HepG2 (cell line): ENCODE results near the gene COL18A1. TPM values are rescaled to one million over a fixed set of nuclear protein-coding genes. Genes with fewer than 3 reads are reported as not detected.

Source experiments
- GLI4 ChIP-seq: sonication (generic); formaldehyde crosslinking; IDR thresholded peaks from 2 replicates; pipeline ENCODE4 v1.5.1; 2020; ENCODE audit warnings: missing genetic modification reagents, mild to moderate bottlenecking, moderate library complexity, borderline replicate concordance
- KAT7 ChIP-seq: IDR thresholded peaks from 2 replicates; pipeline ENCODE4 v1.6.1; 2018; ENCODE audit warnings: borderline replicate concordance, missing compliant biosample characterization
- MIXL1 ChIP-seq: IDR thresholded peaks from 2 replicates; pipeline ENCODE4 v1.6.1; 2016
- NR2F2 ChIP-seq: IDR thresholded peaks from 2 replicates; pipeline ENCODE4 v1.6.1; 2012; ENCODE audit warnings: low read depth, inconsistent platforms, borderline replicate concordance
- PRDM10 ChIP-seq: sonication (generic); formaldehyde crosslinking; IDR thresholded peaks from 2 replicates; pipeline ENCODE4 v1.4.0; 2020; ENCODE audit warnings: low read depth, missing genetic modification reagents
- RXRB ChIP-seq: IDR thresholded peaks from 2 replicates; pipeline ENCODE4 v1.6.1; 2016; ENCODE audit warnings: borderline replicate concordance, missing genetic modification reagents, missing compliant biosample characterization
- SRSF1 ChIP-seq: fragments of 200-400 bp; formaldehyde crosslinking; optimal IDR thresholded peaks from 2 replicates; pipeline ENCODE3; 2017; ENCODE audit warnings: mild to moderate bottlenecking, low read depth, low read length, moderate library complexity
- YY1 ChIP-seq: IDR thresholded peaks from 2 replicates; pipeline ENCODE4 v1.6.1; 2011; ENCODE audit warnings: low read length, low read depth, moderate library complexity, mild to moderate bottlenecking; ENCODE audit not compliant: insufficient read depth, insufficient replicate concordance
- ZHX1 ChIP-seq: sonication (generic); formaldehyde crosslinking; IDR thresholded peaks from 2 replicates; pipeline ENCODE4 v1.8.1; 2022; ENCODE audit warnings: low read depth, mild to moderate bottlenecking, missing genetic modification reagents
- ZKSCAN1 ChIP-seq: fragments of 150-350 bp; IDR thresholded peaks from 2 replicates; pipeline ENCODE4 v1.6.1; 2014; ENCODE audit warnings: low read length
- ZNF276 ChIP-seq: sonication (generic); formaldehyde crosslinking; IDR thresholded peaks from 2 replicates; pipeline ENCODE4 v1.4.0; 2020; ENCODE audit warnings: mild to moderate bottlenecking, low read depth, missing genetic modification reagents
- ZNF281 ChIP-seq: sonication (generic); formaldehyde crosslinking; IDR thresholded peaks from 2 replicates; pipeline ENCODE4 v1.4.0; 2020; ENCODE audit warnings: missing genetic modification reagents, borderline replicate concordance
- ZNF34 ChIP-seq: sonication (generic); formaldehyde crosslinking; IDR thresholded peaks from 2 replicates; pipeline ENCODE4 v1.4.0; 2020; ENCODE audit warnings: mild to moderate bottlenecking, missing genetic modification reagents, borderline replicate concordance
- polyA plus RNA-seq, 8 experiments: library from polyadenylated mRNA; depleted of rRNA in 3 of 8; stranded (reverse) in 7 of 8; unstranded in 1 of 8; fragments of >200 nt; fragmentation: Illumina TruSeq in 4 of 8; extraction: Trizol in 4 of 8; gene quantifications; 2 replicates each; pipeline versions ENCODE4 v1.2.1 to v1.2.3, GENCODE V29; 2011 to 2016; ENCODE audit warnings: low read depth in 4 of 8, missing spikeins in 1 of 8, mixed read lengths in 1 of 8; ENCODE audit not compliant: insufficient read depth in 1 of 8
- total RNA-seq, 5 experiments: library from RNA; depleted of rRNA; stranded (reverse); fragments of >200 nt; fragmentation: Illumina TruSeq; extraction: Trizol; gene quantifications; 2 replicates each; pipeline ENCODE4 v1.2.3, GENCODE V29; 2016; ENCODE audit warnings: low read depth in 1 of 5
- TF ChIP-seq, protein P1 (sequence below): sonication (generic); formaldehyde crosslinking; IDR thresholded peaks from 2 replicates; pipeline ENCODE4 v1.5.0; 2020; ENCODE audit warnings: missing genetic modification reagents
- TF ChIP-seq, protein P2 (sequence below): IDR thresholded peaks from 2 replicates; pipeline ENCODE4 v1.6.1; 2016

COL18A1 gene
- total and polyA plus RNA-seq, 2 of the 13 experiments (the other 11 are each of a cell fraction or from before 2014, with no cell fraction given): 79.0 to 102 TPM

DNA sequence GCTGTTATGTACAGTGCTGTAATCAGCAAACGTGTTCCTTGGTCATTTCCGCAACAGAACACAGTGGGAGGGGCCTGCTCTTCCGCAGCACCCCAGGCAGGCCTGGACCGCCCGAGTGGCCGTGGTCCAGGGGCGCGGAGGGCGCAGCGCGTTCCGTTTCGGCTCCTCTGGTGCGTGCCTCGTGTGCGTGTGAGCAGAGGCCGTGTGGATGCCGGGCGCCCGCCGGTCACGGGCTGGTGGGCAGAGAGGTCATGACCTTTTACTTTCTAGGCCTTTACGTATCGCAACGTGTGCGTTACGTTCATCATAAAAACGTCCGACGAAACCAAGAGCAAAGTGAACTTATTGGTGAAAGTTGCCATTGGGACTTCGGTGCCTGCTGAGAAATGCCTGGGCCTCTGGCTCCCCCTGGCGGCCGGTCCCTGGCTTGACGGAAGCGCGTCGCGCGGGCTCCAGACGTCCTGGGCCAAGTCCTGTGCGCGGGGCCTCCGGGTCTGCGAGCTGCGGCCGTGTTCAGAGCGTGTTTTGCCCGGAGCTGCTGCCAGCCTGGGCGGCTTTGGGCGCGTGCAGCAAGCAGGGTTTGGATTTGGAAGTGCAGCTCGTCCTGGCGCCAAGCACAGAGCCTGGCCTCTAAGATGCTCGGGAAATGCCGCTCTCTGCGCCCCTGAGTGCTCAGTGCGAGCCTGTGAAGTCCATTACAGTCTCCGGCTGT lies 34.4 kb downstream of the COL18A1 start (continued):
- TF ChIP-seq SRSF1: no peak
- TF ChIP-seq RXRB (CRISPR knock-in tag): peak; percentile 59
- 0 out of 2 replicates have a peak, but pooled peaks have one; percentile 60 for TF ChIP-seq ZNF276
- peak; percentile 16; the same call in 1 of the 2 replicates for TF ChIP-seq NR2F2
- no peak for TF ChIP-seq MIXL1 (CRISPR knock-in tag)
- peak; percentile 41; the same call in 1 of the 2 replicates for TF ChIP-seq ZHX1 (CRISPR knock-in tag)
- TF ChIP-seq, protein P1, sequence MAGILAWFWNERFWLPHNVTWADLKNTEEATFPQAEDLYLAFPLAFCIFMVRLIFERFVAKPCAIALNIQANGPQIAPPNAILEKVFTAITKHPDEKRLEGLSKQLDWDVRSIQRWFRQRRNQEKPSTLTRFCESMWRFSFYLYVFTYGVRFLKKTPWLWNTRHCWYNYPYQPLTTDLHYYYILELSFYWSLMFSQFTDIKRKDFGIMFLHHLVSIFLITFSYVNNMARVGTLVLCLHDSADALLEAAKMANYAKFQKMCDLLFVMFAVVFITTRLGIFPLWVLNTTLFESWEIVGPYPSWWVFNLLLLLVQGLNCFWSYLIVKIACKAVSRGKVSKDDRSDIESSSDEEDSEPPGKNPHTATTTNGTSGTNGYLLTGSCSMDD (CRISPR knock-in tag): no peak
- TF ChIP-seq, protein P2, sequence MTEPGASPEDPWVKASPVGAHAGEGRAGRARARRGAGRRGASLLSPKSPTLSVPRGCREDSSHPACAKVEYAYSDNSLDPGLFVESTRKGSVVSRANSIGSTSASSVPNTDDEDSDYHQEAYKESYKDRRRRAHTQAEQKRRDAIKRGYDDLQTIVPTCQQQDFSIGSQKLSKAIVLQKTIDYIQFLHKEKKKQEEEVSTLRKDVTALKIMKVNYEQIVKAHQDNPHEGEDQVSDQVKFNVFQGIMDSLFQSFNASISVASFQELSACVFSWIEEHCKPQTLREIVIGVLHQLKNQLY (CRISPR knock-in tag): no peak
- TF ChIP-seq ZNF34 (CRISPR knock-in tag): 0 out of 2 replicates have a peak, but pooled peaks have one; percentile 77
- peak; percentile 79; the same call in 1 of the 2 replicates for TF ChIP-seq KAT7 (CRISPR knock-in tag)
- TF ChIP-seq ZNF281 (CRISPR knock-in tag): 0 out of 2 replicates have a peak, but pooled peaks have one; percentile 24
- peak; percentile 69 for TF ChIP-seq YY1
- TF ChIP-seq ZKSCAN1: no peak
- TF ChIP-seq GLI4 (CRISPR knock-in tag): no peak
- no peak for TF ChIP-seq PRDM10 (CRISPR knock-in tag)
